Neural cell (in vitro differentiated cells): ENCODE data around the gene FAM174A. TPM values are rescaled to one million over a fixed set of nuclear protein-coding genes. Genes with fewer than 3 reads are reported as not detected.

Experiments used
- H2AFZ ChIP-seq: fragments of 200-600, 300-800 bp; sonication (generic), shearing (Covaris generic); 2 replicates; pipeline ENCODE4 v1.6.0; 2014; ENCODE audit warnings: low read depth, mild to moderate bottlenecking, antibody characterized with exemption, low read length, moderate library complexity
- H3F3A ChIP-seq: fragments of 200-600 bp; shearing (Covaris generic); 2 replicates; pipeline ENCODE4 v1.6.1; 2016; ENCODE audit warnings: mild to moderate bottlenecking, moderate library complexity, mixed read lengths, antibody characterized with exemption, low read length; ENCODE audit not compliant: insufficient read depth, poor library complexity, severe bottlenecking
- H3K27ac ChIP-seq: fragments of 200-600, 300-800 bp; sonication (generic), shearing (Covaris generic); 2 replicates; pipeline ENCODE4 v1.5.1; 2014; ENCODE audit warnings: mild to moderate bottlenecking, low read length, moderate library complexity
- H3K27me3 ChIP-seq: fragments of 300-800, 200-600 bp; sonication (generic), shearing (Covaris generic); 2 replicates; pipeline ENCODE4 v1.6.0; 2014; ENCODE audit warnings: mild to moderate bottlenecking, low read depth, low read length, moderate library complexity; ENCODE audit not compliant: insufficient read depth
- H3K36me3 ChIP-seq: fragments of 300-800, 200-600 bp; sonication (generic), shearing (Covaris generic); 2 replicates; pipeline ENCODE4 v1.5.1; 2014; ENCODE audit warnings: mild to moderate bottlenecking, antibody characterized with exemption, low read length, moderate library complexity; ENCODE audit not compliant: insufficient read depth
- H3K4me2 ChIP-seq: fragments of 300-800, 200-600 bp; sonication (generic), shearing (Covaris generic); 2 replicates; pipeline ENCODE4 v1.6.0; 2014; ENCODE audit warnings: mild to moderate bottlenecking, low read length
- H3K4me3 ChIP-seq: fragments of 300-800, 200-600 bp; sonication (generic), shearing (Covaris generic); 2 replicates; pipeline ENCODE4 v1.5.1; 2014; ENCODE audit warnings: mild to moderate bottlenecking, low read length, moderate library complexity
- H3K79me2 ChIP-seq: fragments of 200-600 bp; shearing (Covaris generic); replicated peaks from 2 replicates; pipeline ENCODE4 v1.6.0; 2014; ENCODE audit warnings: mild to moderate bottlenecking, low read length, moderate library complexity; ENCODE audit not compliant: insufficient read depth
- H3K9ac ChIP-seq: fragments of 300-800, 200-600 bp; sonication (generic), shearing (Covaris generic); 2 replicates; pipeline ENCODE4 v1.6.1; 2016; ENCODE audit warnings: mild to moderate bottlenecking, low read length, mixed read lengths
- H3K9me2 ChIP-seq: fragments of 200-600 bp; shearing (Covaris generic); 2 replicates; pipeline ENCODE4 v1.6.1; 2016; ENCODE audit warnings: mild to moderate bottlenecking, low read length, mixed read lengths; ENCODE audit not compliant: insufficient read depth
- H3K9me3 ChIP-seq: fragments of 200-600, 300-800 bp; sonication (generic), shearing (Covaris generic); 2 replicates; pipeline ENCODE4 v1.6.1; 2016; ENCODE audit warnings: mild to moderate bottlenecking, mixed run types, low read length, moderate library complexity, mixed read lengths
- H4K20me1 ChIP-seq: fragments of 200-600 bp; shearing (Covaris generic); 2 replicates; pipeline ENCODE4 v1.6.1; 2016; ENCODE audit warnings: mild to moderate bottlenecking, mixed run types; ENCODE audit not compliant: insufficient read depth
- CTCF ChIP-seq: fragments of 450-650 bp; IDR thresholded peaks from 2 replicates; pipeline ENCODE4 v1.5.1; 2014; ENCODE audit warnings: antibody characterized with exemption, mild to moderate bottlenecking, moderate library complexity; ENCODE audit not compliant: poor library complexity, severe bottlenecking
- EP300 ChIP-seq: fragments of 450-650 bp; conservative IDR thresholded peaks from 2 replicates; pipeline ENCODE4 v1.6.1; 2014; ENCODE audit warnings: antibody characterized with exemption, mild to moderate bottlenecking, moderate library complexity; ENCODE audit not compliant: poor library complexity, severe bottlenecking
- EZH2 ChIP-seq: fragments of 200-600, 300-800 bp; shearing (Covaris generic), sonication (generic); IDR thresholded peaks from 2 replicates; pipeline ENCODE4 v1.6.1; 2014; ENCODE audit warnings: antibody characterized with exemption, low read length, borderline replicate concordance, mild to moderate bottlenecking; ENCODE audit not compliant: insufficient read depth, poor library complexity, severe bottlenecking
- MXI1 ChIP-seq: fragments of 450-650 bp; conservative IDR thresholded peaks from 2 replicates; pipeline ENCODE4 v1.6.1; 2014; ENCODE audit warnings: antibody characterized with exemption, mild to moderate bottlenecking; ENCODE audit not compliant: poor library complexity, severe bottlenecking
- POLR2AphosphoS5 ChIP-seq: IDR thresholded peaks from 2 replicates; pipeline ENCODE4 v1.6.1; 2012
- RAD21 ChIP-seq: fragments of 450-650 bp; conservative IDR thresholded peaks from 2 replicates; pipeline ENCODE4 v1.6.1; 2014; ENCODE audit warnings: antibody characterized with exemption, mild to moderate bottlenecking, moderate library complexity
- REST ChIP-seq: IDR thresholded peaks from 2 replicates; pipeline ENCODE4 v1.6.1; 2012; ENCODE audit warnings: borderline replicate concordance
- SMC3 ChIP-seq: fragments of 450-650 bp; conservative IDR thresholded peaks from 2 replicates; pipeline ENCODE4 v1.6.1; 2014; ENCODE audit warnings: antibody characterized with exemption, mild to moderate bottlenecking, moderate library complexity; ENCODE audit not compliant: poor library complexity
- TAF1 ChIP-seq: IDR thresholded peaks from 2 replicates; pipeline ENCODE4 v1.6.1; 2012; ENCODE audit warnings: low read depth
- polyA plus RNA-seq: library from polyadenylated mRNA; depleted of rRNA; stranded (reverse); fragments of >200 nt; gene quantifications from 2 replicates; pipeline ENCODE4 v1.2.3, GENCODE V29; 2014

FAM174A gene
- polyA plus RNA-seq, 1 donor from 2014 or later, result 33.9 TPM

GRCh38 chr5:100577506-100577905 lies 42.3 kb downstream of the FAM174A start:
- TF ChIP-seq EZH2, result no peak
- no peak for TF ChIP-seq CTCF
- no peak for TF ChIP-seq REST
- no peak for TF ChIP-seq EP300
- TF ChIP-seq SMC3, result no peak
- TF ChIP-seq RAD21, result no peak
- TF ChIP-seq MXI1, result no peak
- TF ChIP-seq TAF1, result no peak
- TF ChIP-seq POLR2AphosphoS5, result no peak
- Histone ChIP-seq H3K9ac (no peak overlapping the region), H3K27me3 (no peaks in the 10 kb centered on the region), H3K36me3 (no peaks in the 10 kb centered on the region), H3K4me2 (no peak overlapping the region), H3K27ac (no peak overlapping the region), H3K4me3 (no peak overlapping the region), H3K9me2 (no peaks in the 10 kb centered on the region), H3F3A (no peaks in the 10 kb centered on the region), H4K20me1 (no peaks in the 10 kb centered on the region), H3K79me2 (no peaks in the 10 kb centered on the region), H2AFZ (no peak overlapping the region), H3K9me3 (no peaks in the 10 kb centered on the region)

GRCh38 chr5:100584069-100584468 lies 48.9 kb downstream of the FAM174A start:
- no peak overlapping the region for H3K4me2 ChIP-seq
- H3K9ac ChIP-seq, result no peak overlapping the region
- H3K79me2 ChIP-seq, result no peaks in the 10 kb centered on the region
- H3F3A ChIP-seq, result no peaks in the 10 kb centered on the region
- H3K27ac ChIP-seq, result no peak overlapping the region
- no peaks in the 10 kb centered on the region for H4K20me1 ChIP-seq
- no peak for TF ChIP-seq CTCF
- no peak for TF ChIP-seq EP300
- no peak for TF ChIP-seq MXI1
- TF ChIP-seq REST, result no peak
- no peak for TF ChIP-seq SMC3
- no peak for TF ChIP-seq TAF1
- TF ChIP-seq EZH2, result no peak
- TF ChIP-seq POLR2AphosphoS5, result no peak
- no peak for TF ChIP-seq RAD21
- no peaks in the 10 kb centered on the region for H3K36me3 ChIP-seq
- H2AFZ ChIP-seq, result no peak overlapping the region
- no peaks in the 10 kb centered on the region for H3K9me2 ChIP-seq
- no peaks in the 10 kb centered on the region for H3K9me3 ChIP-seq
- H3K27me3 ChIP-seq, result no peaks in the 10 kb centered on the region
- no peak overlapping the region for H3K4me3 ChIP-seq
